ENCODE measurements around the gene ADAM30.

The ADAM30 gene

DNA sequence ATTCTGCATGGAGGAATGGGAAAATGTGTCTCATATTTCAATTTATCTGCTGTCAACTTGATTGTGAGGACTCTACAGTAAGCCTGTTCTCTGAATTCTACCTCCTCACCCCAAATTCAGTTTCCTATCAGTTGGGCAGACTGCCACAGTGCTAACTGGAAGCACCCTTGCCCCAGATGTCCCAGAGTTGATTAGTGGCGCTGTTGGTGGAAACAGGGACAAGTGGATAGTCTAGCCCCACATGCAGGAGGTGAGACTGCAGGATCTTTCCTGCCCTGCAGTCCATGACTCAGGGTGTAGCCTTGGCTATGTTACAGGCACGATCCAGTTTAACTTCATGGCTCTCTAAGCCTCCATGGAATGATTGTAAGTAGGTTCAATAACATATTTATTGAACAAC is 22.1 kb downstream of the ADAM30 start (continued):
- TF ChIP-seq, protein P1, sequence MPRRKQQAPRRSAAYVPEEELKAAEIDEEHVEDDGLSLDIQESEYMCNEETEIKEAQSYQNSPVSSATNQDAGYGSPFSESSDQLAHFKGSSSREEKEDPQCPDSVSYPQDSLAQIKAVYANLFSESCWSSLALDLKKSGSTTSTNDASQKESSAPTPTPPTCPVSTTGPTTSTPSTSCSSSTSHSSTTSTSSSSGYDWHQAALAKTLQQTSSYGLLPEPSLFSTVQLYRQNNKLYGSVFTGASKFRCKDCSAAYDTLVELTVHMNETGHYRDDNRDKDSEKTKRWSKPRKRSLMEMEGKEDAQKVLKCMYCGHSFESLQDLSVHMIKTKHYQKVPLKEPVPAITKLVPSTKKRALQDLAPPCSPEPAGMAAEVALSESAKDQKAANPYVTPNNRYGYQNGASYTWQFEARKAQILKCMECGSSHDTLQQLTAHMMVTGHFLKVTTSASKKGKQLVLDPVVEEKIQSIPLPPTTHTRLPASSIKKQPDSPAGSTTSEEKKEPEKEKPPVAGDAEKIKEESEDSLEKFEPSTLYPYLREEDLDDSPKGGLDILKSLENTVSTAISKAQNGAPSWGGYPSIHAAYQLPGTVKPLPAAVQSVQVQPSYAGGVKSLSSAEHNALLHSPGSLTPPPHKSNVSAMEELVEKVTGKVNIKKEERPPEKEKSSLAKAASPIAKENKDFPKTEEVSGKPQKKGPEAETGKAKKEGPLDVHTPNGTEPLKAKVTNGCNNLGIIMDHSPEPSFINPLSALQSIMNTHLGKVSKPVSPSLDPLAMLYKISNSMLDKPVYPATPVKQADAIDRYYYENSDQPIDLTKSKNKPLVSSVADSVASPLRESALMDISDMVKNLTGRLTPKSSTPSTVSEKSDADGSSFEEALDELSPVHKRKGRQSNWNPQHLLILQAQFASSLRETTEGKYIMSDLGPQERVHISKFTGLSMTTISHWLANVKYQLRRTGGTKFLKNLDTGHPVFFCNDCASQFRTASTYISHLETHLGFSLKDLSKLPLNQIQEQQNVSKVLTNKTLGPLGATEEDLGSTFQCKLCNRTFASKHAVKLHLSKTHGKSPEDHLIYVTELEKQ (tag by site-specific recombination; IDR thresholded peaks at IDR 0.05; ENCODE audit: borderline replicate concordance) = no peak

DNA sequence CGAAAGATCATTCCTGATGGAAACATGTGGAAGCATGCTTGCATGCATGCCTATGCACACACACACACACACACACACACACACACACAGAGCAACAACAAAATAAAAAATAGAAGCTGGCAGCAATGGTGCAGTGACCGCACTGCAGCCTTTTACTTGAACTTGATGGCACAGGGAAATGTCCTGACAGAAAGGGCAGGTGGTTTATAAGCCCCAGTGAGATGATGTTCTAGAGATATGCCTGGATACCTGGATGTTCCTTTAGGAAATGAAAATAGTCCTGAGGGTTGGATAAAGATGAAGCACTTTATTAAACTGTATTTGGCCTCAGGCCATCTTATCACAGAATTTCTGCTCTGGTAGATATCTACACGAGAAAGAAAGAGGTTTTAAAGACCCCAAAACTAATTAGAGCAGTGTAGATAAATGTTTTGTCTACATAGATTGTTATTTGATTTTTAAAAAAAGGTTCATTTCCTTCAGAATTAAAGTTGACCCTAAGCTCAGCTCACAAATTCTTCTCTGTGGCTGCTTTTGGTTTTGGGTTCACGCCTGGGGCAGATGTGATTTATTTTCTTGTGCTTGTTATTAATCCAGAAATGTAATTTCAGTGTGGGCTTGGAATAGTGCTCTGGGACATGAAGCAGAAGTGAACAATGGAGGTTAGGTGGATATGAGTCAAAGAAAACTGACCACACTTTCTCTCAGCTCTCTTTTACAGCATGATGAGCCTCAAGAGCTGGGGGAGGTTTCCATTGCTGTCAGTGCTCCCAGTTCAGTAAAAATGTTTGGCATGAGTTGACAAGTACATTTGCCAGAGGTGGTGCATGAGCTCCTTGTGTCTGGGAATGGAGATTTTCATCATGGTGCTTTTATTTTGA is 22.9 kb downstream of the ADAM30 start:
- no peaks in the 10 kb centered on the region for H3K9me3 ChIP-seq (ENCODE audit: control insufficient read depth, insufficient read depth, low read depth, low read length)
- ChIA-PET POLR2A (no interaction called here), CTCF (interaction anchor here (0.6 to 1.4 kb wide), 4 partner anchors 10 to 64 kb away, joined by 4 to 5 read pairs (median 4); no protein-coding TSS in a partner anchor)
- H3K4me1 ChIP-seq (ENCODE audit: control insufficient read depth, insufficient read depth, low read length) = no peaks in the 10 kb centered on the region
- H3K27ac ChIP-seq (ENCODE audit: extremely low read depth, low read depth, low read length) = no peak overlapping the region
- no peak for TF ChIP-seq ZNF114 (tag by site-specific recombination; IDR thresholded peaks at IDR 0.05)
- no peak for TF ChIP-seq ZNF174 (tag by site-specific recombination; IDR thresholded peaks at IDR 0.05)
- TF ChIP-seq, protein P2, sequence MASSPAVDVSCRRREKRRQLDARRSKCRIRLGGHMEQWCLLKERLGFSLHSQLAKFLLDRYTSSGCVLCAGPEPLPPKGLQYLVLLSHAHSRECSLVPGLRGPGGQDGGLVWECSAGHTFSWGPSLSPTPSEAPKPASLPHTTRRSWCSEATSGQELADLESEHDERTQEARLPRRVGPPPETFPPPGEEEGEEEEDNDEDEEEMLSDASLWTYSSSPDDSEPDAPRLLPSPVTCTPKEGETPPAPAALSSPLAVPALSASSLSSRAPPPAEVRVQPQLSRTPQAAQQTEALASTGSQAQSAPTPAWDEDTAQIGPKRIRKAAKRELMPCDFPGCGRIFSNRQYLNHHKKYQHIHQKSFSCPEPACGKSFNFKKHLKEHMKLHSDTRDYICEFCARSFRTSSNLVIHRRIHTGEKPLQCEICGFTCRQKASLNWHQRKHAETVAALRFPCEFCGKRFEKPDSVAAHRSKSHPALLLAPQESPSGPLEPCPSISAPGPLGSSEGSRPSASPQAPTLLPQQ (tag by site-specific recombination; IDR thresholded peaks at IDR 0.05) = no peak
- no peak for TF ChIP-seq ZNF571 (tag by site-specific recombination; IDR thresholded peaks at IDR 0.05)
- no peak for TF ChIP-seq YY1 (tag by site-specific recombination; IDR thresholded peaks at IDR 0.05)
- no peak for TF ChIP-seq ZNF223 (tag by site-specific recombination; IDR thresholded peaks at IDR 0.05)
- no peak for TF ChIP-seq KLF16 (tag by site-specific recombination; IDR thresholded peaks at IDR 0.05)
- no peak for TF ChIP-seq ZNF292 (tag by site-specific recombination; IDR thresholded peaks at IDR 0.05; ENCODE audit: borderline replicate concordance, low read depth)
- no peak for TF ChIP-seq ZNF626 (tag by site-specific recombination; IDR thresholded peaks at IDR 0.05)
- TF ChIP-seq, protein P3, sequence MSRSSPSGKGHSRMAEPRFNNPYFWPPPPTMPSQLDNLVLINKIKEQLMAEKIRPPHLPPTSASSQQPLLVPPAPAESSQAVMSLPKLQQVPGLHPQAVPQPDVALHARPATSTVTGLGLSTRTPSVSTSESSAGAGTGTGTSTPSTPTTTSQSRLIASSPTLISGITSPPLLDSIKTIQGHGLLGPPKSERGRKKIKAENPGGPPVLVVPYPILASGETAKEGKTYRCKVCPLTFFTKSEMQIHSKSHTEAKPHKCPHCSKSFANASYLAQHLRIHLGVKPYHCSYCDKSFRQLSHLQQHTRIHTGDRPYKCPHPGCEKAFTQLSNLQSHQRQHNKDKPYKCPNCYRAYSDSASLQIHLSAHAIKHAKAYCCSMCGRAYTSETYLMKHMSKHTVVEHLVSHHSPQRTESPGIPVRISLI (tag by site-specific recombination; IDR thresholded peaks at IDR 0.05) = no peak
- TF ChIP-seq, protein P4, sequence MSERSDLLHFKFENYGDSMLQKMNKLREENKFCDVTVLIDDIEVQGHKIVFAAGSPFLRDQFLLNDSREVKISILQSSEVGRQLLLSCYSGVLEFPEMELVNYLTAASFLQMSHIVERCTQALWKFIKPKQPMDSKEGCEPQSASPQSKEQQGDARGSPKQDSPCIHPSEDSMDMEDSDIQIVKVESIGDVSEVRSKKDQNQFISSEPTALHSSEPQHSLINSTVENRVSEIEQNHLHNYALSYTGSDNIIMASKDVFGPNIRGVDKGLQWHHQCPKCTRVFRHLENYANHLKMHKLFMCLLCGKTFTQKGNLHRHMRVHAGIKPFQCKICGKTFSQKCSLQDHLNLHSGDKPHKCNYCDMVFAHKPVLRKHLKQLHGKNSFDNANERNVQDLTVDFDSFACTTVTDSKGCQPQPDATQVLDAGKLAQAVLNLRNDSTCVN (tag by site-specific recombination; optimal IDR thresholded peaks at IDR 0.05) = no peak
- TF ChIP-seq, protein P5, sequence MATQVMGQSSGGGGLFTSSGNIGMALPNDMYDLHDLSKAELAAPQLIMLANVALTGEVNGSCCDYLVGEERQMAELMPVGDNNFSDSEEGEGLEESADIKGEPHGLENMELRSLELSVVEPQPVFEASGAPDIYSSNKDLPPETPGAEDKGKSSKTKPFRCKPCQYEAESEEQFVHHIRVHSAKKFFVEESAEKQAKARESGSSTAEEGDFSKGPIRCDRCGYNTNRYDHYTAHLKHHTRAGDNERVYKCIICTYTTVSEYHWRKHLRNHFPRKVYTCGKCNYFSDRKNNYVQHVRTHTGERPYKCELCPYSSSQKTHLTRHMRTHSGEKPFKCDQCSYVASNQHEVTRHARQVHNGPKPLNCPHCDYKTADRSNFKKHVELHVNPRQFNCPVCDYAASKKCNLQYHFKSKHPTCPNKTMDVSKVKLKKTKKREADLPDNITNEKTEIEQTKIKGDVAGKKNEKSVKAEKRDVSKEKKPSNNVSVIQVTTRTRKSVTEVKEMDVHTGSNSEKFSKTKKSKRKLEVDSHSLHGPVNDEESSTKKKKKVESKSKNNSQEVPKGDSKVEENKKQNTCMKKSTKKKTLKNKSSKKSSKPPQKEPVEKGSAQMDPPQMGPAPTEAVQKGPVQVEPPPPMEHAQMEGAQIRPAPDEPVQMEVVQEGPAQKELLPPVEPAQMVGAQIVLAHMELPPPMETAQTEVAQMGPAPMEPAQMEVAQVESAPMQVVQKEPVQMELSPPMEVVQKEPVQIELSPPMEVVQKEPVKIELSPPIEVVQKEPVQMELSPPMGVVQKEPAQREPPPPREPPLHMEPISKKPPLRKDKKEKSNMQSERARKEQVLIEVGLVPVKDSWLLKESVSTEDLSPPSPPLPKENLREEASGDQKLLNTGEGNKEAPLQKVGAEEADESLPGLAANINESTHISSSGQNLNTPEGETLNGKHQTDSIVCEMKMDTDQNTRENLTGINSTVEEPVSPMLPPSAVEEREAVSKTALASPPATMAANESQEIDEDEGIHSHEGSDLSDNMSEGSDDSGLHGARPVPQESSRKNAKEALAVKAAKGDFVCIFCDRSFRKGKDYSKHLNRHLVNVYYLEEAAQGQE (tag by site-specific recombination; IDR thresholded peaks at IDR 0.05) = no peak
- no peak for TF ChIP-seq ZNF629 (tag by site-specific recombination; IDR thresholded peaks at IDR 0.05)
- no peak for TF ChIP-seq ZSCAN23 (tag by site-specific recombination; IDR thresholded peaks at IDR 0.05)
- TF ChIP-seq ZNF157 (tag by site-specific recombination; IDR thresholded peaks at IDR 0.05) = no peak
- no peak for TF ChIP-seq ZNF473 (tag by site-specific recombination; IDR thresholded peaks at IDR 0.05)
- no peak for TF ChIP-seq KLF7 (tag by site-specific recombination; IDR thresholded peaks at IDR 0.05; ENCODE audit: borderline replicate concordance)
- no peaks in the 10 kb centered on the region for H3K36me3 ChIP-seq (ENCODE audit: control insufficient read depth in 2 of 2, insufficient read depth in 1 of 2, low read length in 2 of 2)
- H3K4me3 ChIP-seq (ENCODE audit: low read depth, low read length) = no peak overlapping the region

Data from HEK293 (cell line).